SIG-M5 treated with dmso at 0.1 percent for 504 hours (cell line): ENCODE results near the gene GOLGA7B.
"Not testable (repeated sequence)": the region's sequence is repeated elsewhere in the genome, so short reads cannot be mapped to it uniquely, and the experiment has no call there.

ENCODE experiments used
- DNase-seq: peaks from one replicate; lab custom pipeline; 2025; ENCODE audit not compliant: unreplicated experiment; lab: John Stamatoyannopoulos, UW

The GOLGA7B gene

DNA sequence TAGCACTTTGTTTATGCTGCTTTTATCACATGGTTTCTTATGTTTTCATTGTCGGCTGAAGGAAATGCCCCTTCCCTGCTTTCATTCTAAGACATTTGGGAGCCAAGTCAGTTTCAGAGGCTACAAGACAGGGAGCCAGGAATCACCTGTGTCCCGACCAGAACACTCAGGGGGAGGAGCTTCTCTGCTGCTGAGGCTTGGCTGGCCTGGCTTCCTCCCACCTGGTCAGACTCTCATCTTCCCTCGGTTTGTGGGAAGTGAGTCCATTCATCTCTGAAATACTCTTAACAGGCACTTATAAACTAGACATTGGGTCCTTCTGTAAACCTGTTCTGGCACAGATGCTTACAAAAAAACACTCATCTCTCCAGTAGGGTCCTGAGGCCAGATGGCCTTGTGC is 19.6 kb upstream of the GOLGA7B start:
- DNase-seq: no peak

DNA sequence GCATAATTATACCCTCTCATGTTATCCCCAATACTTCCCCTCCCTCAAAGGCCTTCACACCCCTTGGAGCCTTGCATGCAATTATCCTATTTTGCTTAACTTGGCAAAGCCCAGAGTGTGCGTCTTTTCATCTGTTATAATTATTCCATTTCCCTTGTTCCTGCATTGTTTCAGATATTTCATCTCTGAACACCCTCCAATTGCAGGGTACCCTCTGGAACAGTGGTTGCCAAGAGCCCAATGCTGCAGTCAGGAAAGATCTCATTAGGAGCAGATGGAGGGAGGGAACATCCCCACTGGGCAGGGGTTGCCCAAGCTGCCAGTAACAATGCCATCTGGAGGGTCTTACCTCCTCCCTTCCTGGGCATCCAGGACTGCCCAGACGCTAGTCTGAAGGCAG is 18.4 kb upstream of the GOLGA7B start:
- no peak for DNase-seq

DNA sequence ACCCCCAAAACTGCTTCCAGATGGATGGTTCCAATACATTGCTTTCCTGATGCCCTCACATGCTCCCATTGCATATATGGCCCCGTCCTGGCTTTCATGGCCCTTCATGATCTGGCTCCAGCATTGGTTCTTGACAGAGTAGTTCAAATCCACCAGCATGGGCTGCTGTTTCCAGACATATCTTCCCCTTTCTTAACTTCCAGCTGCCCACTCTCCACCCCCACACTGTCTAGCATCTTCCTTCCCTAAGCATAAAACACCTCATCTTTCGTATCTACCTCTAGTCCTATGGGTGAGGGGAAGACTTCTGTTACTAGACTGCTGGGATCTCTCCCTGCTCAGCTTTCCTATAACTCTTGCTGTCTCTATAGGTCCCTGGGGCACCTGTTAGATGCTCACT is 13.2 kb upstream of the GOLGA7B start:
- no peak for DNase-seq

DNA sequence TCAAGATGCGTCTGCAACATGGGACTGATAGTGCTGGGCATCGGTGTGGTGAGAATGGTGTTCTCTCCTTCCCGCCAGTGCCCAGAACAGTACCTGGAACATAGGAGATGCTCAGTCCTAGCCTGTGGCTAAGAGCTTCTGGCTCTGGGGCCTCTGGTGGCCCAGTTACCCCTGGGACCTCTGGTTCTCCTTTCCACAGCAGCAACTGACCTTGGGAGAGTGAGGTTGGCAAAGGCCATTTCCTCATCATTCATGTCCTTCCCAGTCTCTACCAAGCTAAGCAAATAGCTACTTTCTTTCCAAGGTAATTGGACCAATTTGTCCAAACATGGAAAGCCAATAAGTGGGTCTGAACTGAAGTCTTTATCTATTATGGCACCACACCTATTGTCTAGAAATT is 11.6 kb upstream of the GOLGA7B start:
- no peak for DNase-seq

DNA sequence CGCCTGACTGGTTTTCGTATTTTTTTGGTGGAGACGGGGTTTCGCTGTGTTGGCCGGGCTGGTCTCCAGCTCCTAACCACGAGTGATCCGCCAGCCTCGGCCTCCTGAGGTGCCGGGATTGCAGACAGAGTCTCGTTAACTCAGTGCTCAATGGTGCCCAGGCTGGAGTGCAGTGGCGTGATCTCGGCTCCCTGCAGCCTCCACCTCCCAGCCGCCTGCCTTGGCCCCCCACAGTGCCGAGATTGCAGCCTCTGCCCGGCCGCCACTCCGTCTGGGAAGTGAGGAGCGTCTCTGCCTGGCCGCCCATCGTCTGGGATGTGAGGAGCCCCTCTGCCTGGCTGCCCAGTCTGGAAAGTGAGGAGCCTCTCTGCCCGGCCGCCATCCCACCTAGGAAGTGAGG is 8.5 kb upstream of the GOLGA7B start:
- DNase-seq: not testable (repeated sequence)

DNA sequence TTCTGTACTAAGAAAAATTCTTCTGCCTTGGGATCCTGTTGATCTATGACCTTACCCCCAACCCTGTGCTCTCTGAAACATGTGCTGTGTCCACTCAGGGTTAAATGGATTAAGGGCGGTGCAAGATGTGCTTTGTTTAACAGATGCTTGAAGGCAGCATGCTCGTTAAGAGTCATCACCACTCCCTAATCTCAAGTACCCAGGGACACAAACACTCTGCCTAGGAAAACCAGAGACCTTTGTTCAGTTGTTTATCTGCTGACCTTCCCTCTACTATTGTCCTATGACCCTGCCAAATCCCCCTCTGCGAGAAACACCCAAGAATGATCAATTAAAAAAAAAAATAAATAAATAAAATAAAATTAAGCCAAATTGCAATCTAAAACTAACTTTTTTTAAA is 7.5 kb upstream of the GOLGA7B start:
- not testable (repeated sequence) for DNase-seq

DNA sequence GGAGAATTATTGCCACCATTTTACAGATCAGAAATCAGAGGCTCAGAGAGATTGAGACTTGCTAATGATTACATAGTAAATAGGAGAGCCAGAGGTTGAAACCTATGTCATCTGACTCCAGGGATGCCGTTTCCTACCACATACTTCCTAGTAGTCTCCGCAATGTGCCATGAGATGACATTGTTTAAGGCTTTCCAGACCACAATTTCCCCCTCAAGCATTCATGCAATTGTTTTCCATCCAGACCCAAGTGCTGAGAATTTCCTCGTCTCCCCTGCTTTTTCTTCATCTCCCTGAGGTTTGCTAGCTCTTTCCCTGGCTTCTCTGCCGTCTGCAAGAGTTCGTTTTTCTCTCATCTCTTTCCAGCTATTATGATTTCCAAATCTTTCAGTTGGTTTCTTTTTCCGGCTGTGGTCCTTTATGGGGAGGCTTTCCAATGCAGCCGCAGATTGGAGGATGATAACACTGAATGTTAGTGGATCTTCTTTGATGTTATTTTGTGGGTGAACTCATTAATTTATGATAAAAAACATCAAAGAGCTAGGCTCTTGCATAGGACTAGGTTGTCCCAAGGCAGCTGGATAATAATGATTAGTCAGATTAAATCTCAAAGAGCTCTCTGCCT is 6.9 kb upstream of the GOLGA7B start:
- DNase-seq: no peak

DNA sequence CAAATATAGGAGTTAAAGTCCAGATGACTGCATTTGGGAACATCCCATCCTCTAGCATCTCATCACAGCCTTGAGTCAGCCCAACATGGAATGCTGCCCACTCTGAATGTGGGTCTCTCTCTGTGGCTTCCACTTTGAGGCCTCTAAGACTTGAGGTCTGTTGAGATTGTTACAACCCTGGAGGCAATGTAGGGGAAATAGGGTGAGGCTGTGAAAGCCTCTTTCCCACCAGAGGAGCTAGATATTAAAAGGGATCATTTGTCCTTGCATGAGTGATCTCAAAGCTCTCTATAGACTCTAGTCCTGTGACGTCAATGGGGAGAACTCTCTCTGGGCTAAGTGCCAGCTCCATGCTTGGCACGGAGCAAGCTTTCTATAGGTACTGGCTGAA is 6.4 kb upstream of the GOLGA7B start:
- DNase-seq: no peak

DNA sequence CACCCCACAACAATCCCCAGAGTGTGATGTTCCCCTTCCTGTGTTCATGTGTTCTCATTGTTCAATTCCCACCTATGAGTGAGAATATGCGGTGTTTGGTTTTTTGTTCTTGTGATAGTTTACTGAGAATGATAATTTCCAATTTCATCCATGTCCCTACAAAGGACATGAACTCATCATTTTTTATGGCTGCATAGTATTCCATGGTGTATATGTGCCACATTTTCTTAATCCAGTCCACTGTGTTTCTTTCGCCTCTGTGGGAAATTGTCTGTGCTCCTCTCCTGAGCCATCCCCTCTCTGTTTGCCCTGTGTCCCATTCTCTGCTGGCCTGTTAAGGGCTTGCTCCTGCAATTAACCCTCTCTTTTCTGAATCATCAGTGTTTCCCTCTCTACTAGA is 5.7 kb upstream of the GOLGA7B start:
- not testable (repeated sequence) for DNase-seq

DNA sequence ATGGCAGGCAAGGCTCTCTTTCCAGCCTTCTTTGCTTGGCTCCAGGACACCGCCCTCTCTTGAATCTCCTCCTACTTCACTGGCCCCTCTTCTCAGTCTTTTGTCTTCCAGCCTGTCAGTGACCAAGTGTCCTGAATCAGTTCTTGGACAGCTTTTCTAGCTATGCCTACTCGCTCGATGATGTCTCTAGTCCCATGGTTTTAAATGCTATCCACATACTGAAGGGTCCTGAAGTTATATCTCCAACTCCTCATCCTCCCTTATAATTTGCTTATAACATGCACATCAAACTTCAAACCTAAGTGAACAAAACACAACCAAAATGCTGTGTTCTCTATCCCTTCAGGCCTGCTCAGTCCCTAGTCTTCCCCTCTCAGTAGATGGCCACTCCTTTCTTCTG is 5.0 kb upstream of the GOLGA7B start:
- no peak for DNase-seq

DNA sequence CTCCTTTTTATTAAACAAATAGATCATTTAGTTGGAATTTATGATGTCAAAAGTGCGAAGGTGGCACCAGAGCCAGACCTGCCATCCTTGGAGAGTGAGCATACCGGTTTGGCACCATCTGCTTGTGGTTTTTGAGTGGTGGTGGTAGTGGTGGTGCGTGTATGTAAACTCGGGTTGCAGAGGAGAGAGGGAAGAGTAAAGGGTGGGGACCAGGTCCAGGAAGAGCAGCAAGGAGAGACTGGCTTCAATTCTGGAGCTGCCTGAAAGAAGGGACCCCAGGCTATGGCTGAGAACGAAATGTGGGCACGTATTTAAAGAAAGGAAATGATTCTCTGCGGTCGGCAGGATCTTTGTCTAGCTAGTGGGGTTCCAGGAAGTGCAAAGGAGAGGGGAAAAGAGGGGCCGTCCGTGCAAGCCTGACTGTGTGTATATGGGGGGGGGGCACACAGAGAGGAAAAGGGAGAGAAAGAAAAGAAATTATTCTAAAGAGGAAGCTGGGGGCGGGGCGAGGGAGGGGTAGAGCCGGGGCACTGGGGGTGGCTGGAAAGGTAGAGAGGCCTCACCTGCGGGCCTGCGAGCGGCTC is 448 bp upstream of the GOLGA7B start:
- peak; percentile 34 for DNase-seq

DNA sequence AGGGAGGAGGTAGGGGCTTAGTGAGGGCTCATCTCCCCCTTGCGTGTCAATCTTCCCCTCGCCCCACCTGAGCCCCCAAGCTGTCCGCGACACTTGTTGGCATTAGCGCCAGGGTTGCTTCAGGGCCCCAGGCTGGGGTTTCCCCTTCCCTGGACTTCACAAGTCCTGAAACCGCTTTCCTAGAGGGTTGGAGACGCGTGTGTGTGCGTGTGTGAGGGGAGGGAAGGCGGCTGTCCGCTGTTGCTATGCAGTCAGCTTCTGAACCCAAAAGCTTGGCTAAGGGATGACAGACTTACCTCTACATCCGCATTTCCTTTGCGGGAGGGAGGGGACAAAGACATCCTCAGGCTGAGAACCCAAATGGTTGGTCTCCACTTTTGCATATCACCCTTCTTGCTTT is 803 bp downstream of the GOLGA7B start:
- no peak for DNase-seq

DNA sequence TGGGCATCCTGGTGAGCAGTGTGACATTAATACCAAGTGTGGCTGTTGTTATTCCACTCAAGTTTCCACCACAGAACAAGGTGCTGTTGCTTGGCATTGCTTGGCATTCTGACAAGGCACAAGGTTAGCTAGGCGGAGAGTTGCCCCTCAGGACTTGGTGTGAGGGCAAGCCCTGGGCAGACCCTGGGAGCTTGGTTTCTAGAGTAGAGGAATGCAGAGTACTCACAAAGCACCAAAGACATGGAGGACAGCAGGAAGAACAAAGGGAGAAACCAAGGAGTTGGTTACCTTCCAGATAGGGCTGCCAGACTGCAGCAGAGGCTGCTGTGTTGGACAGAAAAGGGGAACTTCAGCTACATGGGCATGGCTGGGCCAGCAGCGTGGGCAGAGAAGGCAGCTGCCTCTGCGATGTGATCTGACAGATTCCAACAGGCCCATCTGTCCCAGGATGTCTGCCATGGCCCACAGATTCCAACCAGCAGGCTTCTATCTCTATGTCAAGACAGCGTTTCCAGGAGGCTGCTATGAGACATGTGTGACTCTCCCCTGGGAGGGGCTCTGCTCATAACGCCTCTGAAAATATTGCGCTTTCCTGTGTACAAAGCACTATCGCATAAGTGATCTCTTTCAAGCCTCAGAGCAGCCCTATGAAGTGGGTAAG is 1.8 kb downstream of the GOLGA7B start:
- DNase-seq: no peak

DNA sequence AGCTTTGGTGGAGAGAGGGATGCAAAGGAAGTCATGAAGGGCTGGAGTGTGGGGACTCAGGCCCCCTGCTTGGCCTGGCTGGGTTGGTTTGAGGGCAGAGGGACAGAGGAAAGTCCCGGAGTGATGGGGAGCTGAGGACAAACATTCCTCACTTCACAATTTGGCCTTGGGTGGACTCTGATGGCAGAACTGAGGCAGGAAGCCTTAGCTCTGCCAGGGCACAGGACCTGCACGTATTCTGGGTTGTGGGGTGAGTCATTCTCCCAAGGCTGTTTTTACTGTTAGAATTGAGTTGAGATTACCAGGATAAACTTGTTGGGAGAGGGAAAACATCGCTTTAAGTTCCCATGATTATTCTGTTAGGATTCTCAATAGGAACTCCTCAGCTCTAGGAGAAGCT is 2.6 kb downstream of the GOLGA7B start:
- DNase-seq: no peak

DNA sequence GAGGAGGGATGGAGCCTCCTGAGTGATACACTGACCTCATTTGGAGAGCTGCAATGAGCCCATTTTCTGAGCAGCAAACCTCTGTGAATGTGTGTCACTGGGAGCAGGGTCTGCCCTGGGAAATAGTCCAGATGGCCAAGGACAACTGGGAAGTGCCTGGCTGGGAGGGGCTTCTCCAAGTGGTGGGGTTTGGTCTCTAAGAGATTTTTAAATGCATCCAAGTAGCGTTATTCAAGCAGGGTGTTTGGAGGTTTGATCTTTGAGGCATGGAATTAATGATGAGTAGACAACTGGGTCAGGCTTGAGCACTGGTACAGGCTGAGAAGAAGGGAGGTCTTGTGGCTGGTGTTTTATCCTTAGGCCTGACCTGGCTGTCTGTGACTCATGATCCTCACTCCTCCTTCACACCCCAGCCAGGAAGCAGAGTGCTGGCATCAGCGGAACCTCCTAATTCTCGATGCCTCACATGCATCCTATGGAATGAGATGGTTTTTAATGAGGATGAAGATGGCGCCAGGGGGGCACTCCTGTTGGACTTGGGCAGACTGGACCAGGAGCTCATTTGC is 3.3 kb downstream of the GOLGA7B start:
- no peak for DNase-seq

DNA sequence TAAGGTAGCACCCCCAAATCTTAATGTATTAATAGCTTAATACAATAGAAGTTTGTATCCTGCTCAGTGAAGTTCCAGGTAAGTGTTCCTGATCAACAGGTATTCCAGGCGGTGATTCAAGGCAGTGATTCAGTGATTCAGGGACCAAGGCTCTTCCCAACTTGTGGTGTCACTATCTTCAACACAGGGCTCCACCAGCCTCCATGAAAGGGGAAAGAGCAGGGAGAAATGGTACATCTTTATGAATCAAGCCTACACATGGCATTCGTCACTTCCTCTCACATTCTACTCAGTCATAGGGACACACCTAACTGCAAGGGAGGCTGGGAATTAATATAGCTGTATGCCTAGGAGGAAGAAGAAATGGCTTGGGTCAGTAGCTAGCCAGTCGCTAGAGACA is 5.1 kb downstream of the GOLGA7B start:
- DNase-seq: no peak

DNA sequence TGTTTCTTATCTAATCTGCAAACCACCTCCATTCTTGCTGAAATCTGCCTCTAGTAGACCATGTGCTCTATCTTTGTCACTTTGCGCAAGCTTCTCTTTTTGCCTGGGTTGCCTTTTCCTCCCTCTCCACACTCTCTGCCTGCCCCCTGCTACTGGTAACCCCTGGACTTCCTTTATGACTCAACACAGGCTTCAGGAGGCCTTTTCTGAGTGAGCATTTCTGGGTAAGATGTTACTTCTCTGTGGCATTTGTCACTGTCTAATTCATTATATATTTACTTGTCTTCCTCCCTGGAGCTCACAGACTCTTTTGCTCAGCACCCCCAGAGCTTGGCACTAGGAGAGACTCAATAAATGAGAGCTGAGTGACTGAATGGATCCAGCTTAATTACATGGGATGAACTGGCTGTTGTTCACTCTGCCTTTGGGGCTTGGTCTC is 8.4 kb downstream of the GOLGA7B start:
- DNase-seq: peak; percentile 91

DNA sequence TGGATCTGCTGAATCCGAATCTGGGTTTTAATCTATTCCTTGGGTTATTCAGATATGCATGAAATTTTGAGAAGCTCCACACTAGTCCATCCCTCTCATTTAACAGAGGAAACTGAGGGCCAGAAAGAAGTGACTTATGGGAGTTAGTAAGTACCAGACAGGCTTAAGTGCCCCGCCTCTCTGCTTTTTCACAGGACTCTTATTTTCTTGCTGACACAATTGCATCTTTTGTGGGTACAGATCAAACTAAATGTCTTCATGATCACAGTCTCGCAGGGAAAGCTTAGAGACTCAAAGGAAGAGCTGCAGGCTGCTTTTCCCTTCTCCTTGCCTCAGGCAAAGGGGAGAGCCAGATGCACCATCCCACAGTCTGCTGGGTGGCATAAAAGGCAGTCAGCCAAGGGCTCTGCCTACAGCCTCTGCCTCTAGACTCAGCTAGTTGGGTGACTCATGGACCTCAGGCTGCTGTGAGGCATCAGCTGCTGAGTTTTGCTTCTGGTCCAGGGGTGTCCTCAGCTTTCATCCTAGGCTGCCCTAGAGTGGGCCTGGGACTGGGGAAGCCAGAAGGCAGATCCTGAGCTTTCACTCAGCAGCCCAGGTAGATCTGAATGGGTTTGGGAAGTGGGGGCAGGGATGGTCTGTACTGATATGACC is 11.6 kb downstream of the GOLGA7B start:
- DNase-seq: no peak

DNA sequence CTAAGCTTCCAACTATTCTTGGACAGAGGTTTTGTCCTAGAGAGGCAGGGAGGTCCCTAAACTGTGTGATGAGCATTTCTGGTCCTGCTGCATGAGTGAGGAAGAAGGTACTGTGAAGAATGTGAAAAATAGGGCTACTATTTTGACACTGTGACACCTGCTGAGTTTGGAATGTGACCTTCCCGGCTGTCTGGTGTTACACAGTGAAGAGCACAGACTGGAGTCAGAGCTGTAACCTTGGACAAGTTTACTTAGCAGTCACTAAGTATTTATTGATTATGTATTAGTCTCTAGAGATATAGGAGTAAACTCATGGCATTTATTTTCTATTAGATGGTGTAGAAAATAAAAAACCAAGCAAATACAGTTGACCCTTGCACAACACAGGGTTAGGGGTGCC is 12.3 kb downstream of the GOLGA7B start:
- no peak for DNase-seq

DNA sequence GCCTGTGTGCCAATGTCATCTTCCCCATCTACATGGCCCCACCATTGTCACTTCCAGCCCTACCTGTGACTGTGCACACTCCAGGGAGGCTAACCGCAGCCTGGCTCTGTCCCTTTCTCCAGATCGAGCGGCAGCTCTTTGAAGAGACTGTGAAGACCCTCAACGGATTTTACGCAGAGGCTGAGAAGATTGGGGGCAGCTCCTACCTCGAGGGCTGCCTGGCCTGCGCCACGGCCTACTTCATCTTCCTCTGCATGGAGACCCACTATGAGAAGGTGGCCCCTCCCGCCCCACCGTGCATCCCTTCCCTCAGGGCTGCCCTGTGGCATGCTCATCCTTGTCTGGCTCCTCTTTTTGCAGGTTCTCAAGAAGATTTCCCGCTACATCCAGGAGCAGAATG is 14.2 kb downstream of the GOLGA7B start:
- no peak for DNase-seq

DNA sequence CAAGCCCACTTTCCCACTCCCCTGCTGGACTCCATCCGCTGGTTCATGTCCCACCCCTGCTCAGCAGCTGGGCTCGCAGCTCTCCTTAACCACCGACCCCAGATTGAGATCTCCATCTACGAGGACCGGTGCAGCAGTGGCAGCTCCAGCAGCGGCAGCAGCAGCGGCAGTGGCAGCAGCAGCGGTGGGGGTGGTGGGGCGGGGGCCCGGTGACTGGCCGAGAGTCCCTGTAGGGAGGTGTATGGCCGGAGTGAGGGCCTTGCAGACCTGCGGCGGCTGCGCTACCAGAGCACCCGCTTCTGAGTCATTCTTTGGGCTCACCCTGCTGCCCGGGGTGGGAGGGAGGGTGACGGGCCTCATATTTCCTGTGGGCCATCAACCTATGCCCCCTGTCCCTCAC is 15.8 kb downstream of the GOLGA7B start:
- DNase-seq: no peak
